Activated naive CD8-positive, alpha-beta T cell (primary cell): Measurements from ENCODE around the gene NRXN3.

ENCODE experiments used
- H3K27ac Mint-ChIP-seq: one replicate; pipeline ENCODE4 v1.8.0; 2021; ENCODE audit warnings: mixed read lengths
- H3K27me3 Mint-ChIP-seq: one replicate; pipeline ENCODE4 v1.8.0; 2021; ENCODE audit warnings: mixed read lengths
- H3K36me3 Mint-ChIP-seq: one replicate; pipeline ENCODE4 v1.8.0; 2021; ENCODE audit warnings: mixed read lengths
- H3K4me1 Mint-ChIP-seq: one replicate; pipeline ENCODE4 v1.8.0; 2021; ENCODE audit warnings: low read depth, mixed read lengths
- H3K4me3 Mint-ChIP-seq: one replicate; pipeline ENCODE4 v1.8.0; 2021; ENCODE audit warnings: mild to moderate bottlenecking, mixed read lengths
- H3K9me3 Mint-ChIP-seq: one replicate; pipeline ENCODE4 v1.8.0; 2021; ENCODE audit warnings: low read depth, mixed read lengths

NRXN3 gene

DNA sequence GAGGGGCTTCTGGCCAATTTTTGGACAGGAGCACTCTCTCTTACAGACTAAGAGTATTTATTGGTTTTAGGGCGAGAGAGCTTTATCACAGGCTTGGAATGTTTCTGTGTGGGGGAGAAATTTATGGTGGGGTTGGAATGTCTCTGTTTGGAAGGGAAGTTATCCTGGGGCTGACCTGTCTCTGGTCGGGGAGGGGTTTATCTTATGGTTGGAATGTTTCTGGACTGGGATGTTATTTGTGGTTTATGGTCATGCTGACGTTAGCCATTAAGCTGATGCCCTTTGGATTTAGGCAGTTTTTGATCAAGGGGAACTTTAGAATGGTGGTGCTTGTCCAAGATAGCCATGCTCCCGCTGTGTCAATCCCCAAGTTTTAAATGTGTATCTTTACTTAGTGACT is 1426.4 kb downstream of the NRXN3 start:
- Mint-ChIP-seq H3K36me3 (no peaks in the 10 kb centered on the region), H3K4me1 (no peaks in the 10 kb centered on the region), H3K9me3 (no peaks in the 10 kb centered on the region), H3K4me3 (no peak overlapping the region), H3K27ac (no peak overlapping the region), H3K27me3 (no peaks in the 10 kb centered on the region)

DNA sequence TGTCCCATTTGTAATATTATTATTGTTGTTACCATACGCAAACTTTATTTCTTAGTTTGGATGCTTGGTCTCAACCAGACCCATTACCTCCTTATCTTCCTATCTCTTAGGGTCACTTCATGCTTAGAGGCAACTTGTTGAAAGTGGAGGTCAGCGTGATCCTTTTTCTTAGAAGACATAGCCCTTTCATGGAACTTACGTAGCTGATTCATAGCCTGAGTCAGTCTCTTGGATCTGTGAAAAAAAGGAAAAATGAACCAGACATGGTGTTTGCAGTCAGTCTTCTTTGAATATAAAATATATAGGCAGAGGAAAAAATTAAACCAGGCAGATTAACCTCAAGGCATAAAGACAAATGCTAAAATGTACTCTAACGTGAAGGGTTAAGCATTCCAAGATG is 1427.4 kb downstream of the NRXN3 start:
- no peaks in the 10 kb centered on the region for H3K27me3 Mint-ChIP-seq
- H3K9me3 Mint-ChIP-seq = no peaks in the 10 kb centered on the region
- H3K4me3 Mint-ChIP-seq = no peak overlapping the region
- no peak overlapping the region for H3K27ac Mint-ChIP-seq
- H3K36me3 Mint-ChIP-seq = no peaks in the 10 kb centered on the region
- H3K4me1 Mint-ChIP-seq = no peaks in the 10 kb centered on the region

DNA sequence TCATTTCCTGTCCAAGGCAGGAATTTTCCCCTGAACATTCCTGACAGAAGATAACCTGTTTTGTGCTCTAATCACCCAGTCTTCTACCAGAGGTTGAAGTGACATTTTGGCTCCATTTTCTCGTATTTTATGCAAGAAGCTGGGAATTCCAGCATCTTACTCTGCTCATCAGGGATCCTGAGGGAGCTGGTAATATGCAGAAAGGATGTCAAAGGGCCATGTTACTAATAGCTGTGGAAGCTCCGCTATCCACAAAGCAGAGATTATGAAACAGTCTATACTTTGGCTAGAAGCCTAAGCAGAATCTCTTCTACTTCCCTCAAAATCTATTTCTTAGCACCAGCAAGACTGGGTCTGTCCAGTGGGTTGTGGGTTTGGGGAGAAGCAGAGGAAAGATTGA is 1428.2 kb downstream of the NRXN3 start:
- no peaks in the 10 kb centered on the region for H3K4me1 Mint-ChIP-seq
- H3K9me3 Mint-ChIP-seq = no peaks in the 10 kb centered on the region
- H3K27me3 Mint-ChIP-seq = no peaks in the 10 kb centered on the region
- H3K36me3 Mint-ChIP-seq = no peaks in the 10 kb centered on the region
- no peak overlapping the region for H3K4me3 Mint-ChIP-seq
- no peak overlapping the region for H3K27ac Mint-ChIP-seq

DNA sequence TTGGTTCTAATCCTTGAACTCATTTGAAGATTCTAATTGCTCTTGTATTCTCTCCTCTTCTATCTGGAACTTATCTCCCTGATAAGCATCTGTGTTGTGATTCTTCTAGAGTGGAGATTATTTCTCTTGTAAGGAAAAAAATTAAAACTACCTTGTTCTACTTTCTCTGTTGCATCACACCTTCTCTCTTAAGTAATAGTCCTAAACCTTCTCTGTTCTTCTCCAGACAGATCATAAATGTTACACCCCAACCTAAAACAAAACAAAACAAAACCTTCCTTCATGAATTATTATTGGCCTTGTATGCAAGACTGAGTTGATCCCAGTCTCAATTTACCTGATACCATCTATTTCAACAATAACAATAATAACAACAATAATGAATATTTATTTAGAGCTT is 1429.1 kb downstream of the NRXN3 start:
- Mint-ChIP-seq H3K27me3 (no peaks in the 10 kb centered on the region), H3K27ac (no peak overlapping the region), H3K9me3 (no peaks in the 10 kb centered on the region), H3K4me1 (no peaks in the 10 kb centered on the region), H3K36me3 (no peaks in the 10 kb centered on the region), H3K4me3 (no peak overlapping the region)

DNA sequence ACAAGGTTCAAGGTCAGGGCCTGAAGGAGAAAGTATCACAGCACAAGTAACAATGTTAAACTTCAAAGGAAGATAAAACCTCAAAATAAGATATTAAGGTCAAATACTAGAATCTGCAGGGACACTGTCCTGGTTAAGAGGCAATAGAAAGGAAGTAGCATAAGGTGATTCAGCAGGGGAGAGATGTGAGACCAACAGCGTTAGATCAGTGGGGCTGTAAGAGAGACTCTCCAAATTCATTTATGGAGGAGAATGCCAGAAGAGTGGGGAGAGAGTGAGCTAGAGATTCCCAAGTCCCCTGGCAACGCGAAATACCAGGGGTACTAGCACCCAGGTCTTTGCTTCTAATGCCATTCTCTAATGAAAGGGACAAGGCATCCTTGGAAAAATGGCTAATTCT is 1430.2 kb downstream of the NRXN3 start:
- no peaks in the 10 kb centered on the region for H3K9me3 Mint-ChIP-seq
- H3K36me3 Mint-ChIP-seq = no peaks in the 10 kb centered on the region
- no peaks in the 10 kb centered on the region for H3K4me1 Mint-ChIP-seq
- no peak overlapping the region for H3K27ac Mint-ChIP-seq
- no peak overlapping the region for H3K4me3 Mint-ChIP-seq
- H3K27me3 Mint-ChIP-seq = no peaks in the 10 kb centered on the region

DNA sequence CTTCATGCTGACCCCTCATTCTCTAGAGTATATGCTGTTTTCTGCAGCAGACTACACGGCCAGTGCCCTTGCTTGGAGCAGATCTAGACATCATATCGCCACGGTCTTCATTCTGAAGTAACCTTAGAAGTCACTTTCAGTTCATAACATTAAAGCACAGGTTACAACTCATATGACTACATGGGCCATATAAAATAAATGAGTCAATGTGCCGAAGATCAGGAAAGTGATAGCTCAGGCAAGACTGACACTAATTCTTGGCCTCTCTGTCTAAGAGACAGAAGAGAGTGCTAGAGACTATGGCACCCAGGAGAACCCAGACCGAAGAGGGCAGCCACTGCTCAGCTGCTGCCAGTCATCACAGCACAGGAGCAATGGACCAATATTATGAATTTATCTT is 1431.4 kb downstream of the NRXN3 start:
- Mint-ChIP-seq H3K27me3 (no peaks in the 10 kb centered on the region), H3K27ac (no peak overlapping the region), H3K4me3 (no peak overlapping the region), H3K9me3 (no peaks in the 10 kb centered on the region), H3K4me1 (no peaks in the 10 kb centered on the region), H3K36me3 (no peaks in the 10 kb centered on the region)

DNA sequence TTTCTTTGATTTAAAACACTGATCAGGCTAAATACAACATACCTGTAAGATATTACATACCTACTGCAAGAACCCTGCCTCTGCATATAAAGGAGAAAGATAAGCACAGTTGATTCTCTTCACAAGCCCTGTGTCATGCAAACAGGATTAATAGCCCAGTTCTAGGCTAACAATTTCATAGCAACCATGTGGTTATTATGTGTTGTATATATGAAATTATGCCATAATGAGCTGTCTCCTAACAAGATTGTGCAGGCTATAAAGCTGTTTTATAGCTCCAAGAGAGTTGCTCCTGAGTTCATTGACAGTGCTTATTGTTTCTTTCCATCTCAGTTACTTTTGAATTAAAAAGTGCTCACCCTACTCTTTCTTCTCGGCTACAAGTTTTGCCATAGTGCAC is 1431.9 kb downstream of the NRXN3 start:
- Mint-ChIP-seq H3K27ac (no peak overlapping the region), H3K4me3 (no peak overlapping the region)

DNA sequence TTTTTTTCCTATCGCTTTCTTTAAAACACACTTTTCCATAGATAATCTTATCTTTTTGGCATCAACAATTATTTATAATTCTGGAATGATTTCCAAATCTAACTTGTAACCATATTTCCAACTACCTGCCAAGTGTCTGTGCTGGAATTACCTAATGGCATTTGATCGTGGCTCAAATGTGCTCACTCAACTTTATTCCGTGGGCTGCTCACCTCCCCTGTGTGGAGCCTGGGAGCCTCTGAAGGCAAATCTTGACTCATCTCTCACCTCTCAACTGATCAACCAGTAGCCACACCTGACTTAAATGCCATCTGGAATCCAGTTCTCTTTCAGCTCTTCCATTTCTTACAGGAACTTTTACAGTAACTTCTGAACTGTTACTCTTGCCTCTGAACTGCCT is 1432.6 kb downstream of the NRXN3 start:
- Mint-ChIP-seq H3K27me3 (no peaks in the 10 kb centered on the region), H3K4me1 (no peaks in the 10 kb centered on the region), H3K27ac (no peak overlapping the region), H3K36me3 (no peaks in the 10 kb centered on the region), H3K9me3 (no peaks in the 10 kb centered on the region), H3K4me3 (no peak overlapping the region)

More for the DNA sequence above, 1431.9 kb downstream of the NRXN3 start:
- Mint-ChIP-seq H3K27me3 (no peaks in the 10 kb centered on the region), H3K36me3 (no peaks in the 10 kb centered on the region), H3K4me1 (no peaks in the 10 kb centered on the region), H3K9me3 (no peaks in the 10 kb centered on the region)

DNA sequence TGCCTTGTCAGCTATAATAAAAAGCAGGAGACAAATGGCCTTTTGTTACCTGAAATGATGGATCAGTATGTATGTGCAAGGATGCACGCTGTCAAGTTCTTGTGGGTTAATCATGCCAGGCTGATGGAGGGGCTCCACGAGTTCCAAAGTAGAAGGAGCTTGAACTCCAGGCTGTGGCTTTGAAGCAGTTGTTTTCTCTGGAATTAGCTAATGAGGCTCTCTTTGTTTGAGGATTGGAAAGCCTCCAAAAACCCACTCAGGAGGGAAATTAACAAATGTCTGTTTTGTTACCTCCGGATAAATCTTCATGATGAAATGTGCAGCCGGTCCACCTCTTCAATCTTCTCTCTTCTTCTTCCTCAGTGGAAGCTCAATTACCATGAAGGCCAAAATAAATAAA is 1435.7 kb downstream of the NRXN3 start:
- Mint-ChIP-seq H3K27ac (no peak overlapping the region), H3K36me3 (no peaks in the 10 kb centered on the region), H3K9me3 (no peaks in the 10 kb centered on the region), H3K4me3 (no peak overlapping the region), H3K27me3 (peaks cover 3% of the 10 kb centered on the region), H3K4me1 (no peaks in the 10 kb centered on the region)

DNA sequence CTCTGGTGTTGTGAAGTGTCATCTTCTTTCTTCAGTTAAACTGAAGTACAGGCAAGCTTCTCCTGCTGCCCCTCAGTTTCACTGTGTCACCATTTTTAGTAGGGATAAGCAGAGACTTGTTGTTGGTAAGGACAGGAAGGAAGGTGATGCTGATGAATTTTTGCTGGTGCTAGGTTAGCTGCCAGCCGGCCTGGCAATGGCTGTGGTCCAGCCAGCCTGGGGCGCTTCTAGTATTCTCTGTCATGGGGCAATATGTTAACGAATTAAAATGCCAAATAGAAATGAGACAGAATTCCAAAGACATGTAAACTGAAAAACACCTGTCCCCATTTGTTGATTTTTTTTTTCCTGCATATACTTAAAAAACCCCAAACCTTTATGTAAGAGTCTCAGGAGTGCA is 1438.3 kb downstream of the NRXN3 start:
- no peaks in the 10 kb centered on the region for H3K9me3 Mint-ChIP-seq
- H3K36me3 Mint-ChIP-seq = no peaks in the 10 kb centered on the region
- peaks cover 2% of the 10 kb centered on the region for H3K4me1 Mint-ChIP-seq
- no peak overlapping the region for H3K4me3 Mint-ChIP-seq
- no peak overlapping the region for H3K27ac Mint-ChIP-seq
- peaks cover 3% of the 10 kb centered on the region for H3K27me3 Mint-ChIP-seq

DNA sequence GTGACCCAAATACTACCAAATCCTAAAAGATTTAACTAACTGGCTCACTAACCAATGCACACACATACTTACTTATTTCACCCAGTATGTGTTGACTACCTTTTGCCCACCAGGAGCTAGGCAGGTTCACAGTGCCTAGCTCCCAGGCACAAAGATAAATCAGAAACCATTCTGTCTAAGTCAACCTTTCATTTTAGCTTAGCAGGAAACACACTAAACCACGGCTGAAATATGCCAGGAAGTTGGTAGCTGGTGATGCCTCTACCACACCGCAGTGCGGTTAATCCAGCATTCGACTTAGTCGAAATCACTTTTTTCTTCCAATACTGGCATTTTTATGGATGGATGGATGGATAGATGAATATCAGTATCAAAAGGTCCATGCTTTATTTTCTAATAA is 1443.5 kb downstream of the NRXN3 start:
- H3K4me1 Mint-ChIP-seq = peaks cover 5% of the 10 kb centered on the region
- no peaks in the 10 kb centered on the region for H3K36me3 Mint-ChIP-seq
- H3K4me3 Mint-ChIP-seq = no peak overlapping the region
- no peak overlapping the region for H3K27ac Mint-ChIP-seq
- H3K27me3 Mint-ChIP-seq = no peaks in the 10 kb centered on the region
- peaks cover 6% of the 10 kb centered on the region for H3K9me3 Mint-ChIP-seq

DNA sequence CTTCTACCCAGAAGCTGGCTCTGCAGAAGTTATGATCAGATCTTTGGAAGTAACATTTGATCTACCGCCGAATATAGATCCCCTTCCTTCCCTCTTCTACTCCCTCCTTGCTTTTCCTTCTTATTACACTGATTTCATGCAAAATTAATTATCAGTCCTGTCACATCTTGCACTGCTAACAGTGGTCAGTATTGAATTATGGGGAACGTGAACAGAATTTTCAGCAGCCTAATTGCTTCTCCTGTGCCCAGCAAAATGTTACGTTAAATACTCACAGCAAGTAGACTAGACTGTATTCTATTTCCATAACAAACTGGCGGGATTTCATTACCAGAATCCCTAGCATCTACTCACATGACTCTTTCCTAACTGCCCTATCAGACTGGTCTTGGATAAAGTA is 1444.3 kb downstream of the NRXN3 start:
- peaks cover 6% of the 10 kb centered on the region for H3K9me3 Mint-ChIP-seq
- no peaks in the 10 kb centered on the region for H3K36me3 Mint-ChIP-seq
- H3K27me3 Mint-ChIP-seq = no peaks in the 10 kb centered on the region
- no peak overlapping the region for H3K4me3 Mint-ChIP-seq
- no peak overlapping the region for H3K27ac Mint-ChIP-seq
- peaks cover 5% of the 10 kb centered on the region for H3K4me1 Mint-ChIP-seq

DNA sequence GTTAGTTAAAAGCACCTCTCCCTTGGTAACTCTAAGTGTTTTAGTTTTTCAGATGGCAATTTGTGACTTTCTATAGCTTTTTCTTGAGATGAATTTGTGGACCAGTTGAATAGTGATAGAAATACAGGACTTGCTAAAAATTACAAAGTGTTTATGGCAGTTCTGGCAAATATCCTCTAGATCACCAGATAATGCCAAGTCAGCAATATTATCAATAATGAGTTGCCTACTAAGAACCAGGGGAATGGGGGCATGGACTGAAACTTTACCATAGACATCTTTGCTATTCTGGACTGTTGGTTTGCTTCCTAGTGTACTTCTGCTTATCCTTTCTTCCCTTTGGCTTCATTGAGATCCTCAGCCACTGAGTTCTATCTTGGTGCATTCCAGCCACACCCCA is 1456.9 kb downstream of the NRXN3 start:
- H3K9me3 Mint-ChIP-seq = no peaks in the 10 kb centered on the region
- H3K4me1 Mint-ChIP-seq = peaks cover 2% of the 10 kb centered on the region
- no peak overlapping the region for H3K4me3 Mint-ChIP-seq
- H3K36me3 Mint-ChIP-seq = no peaks in the 10 kb centered on the region
- no peaks in the 10 kb centered on the region for H3K27me3 Mint-ChIP-seq
- no peak overlapping the region for H3K27ac Mint-ChIP-seq

DNA sequence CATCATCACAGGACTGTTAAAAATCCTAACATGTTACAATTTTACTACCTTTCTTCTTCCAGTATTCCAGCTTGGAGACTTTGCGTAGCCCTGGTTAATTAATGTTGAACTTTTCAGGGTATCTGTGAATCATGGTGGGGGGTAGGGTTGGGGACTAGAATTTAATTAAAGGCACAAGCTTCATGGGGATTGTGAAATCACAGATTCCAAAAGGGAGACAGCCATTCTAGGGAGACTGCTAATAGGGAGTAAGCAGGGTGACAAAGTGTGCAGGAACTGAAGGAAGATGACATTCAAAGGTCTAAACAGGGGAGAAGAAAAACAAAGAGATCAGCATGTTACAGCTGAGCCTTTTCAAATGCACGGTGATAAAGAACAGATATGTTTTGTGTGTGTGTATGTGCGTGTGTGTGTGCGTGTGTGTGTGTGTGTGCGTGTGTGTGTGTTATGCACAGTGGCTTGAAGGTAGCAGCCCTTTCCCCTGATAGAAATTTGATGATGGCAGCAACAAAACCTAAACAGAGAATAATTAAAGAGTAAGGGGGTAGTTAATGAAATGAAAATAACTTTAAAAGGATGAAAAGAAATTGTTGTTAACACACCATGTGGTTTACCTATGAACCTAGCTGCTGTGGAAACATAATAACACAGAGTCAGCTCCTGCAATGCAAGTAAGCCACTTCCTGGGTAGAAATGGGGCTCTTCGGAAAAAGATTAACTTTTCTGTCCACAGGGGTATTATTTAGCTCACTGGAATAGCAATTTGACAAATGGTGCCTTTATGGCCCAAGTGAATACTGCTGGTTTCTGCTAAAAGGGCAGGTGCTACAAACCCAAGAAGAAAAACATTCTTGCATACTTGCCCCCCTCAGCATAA is 1459.5 kb downstream of the NRXN3 start:
- Mint-ChIP-seq H3K27me3 (no peaks in the 10 kb centered on the region), H3K9me3 (no peaks in the 10 kb centered on the region), H3K27ac (no peak overlapping the region), H3K4me1 (peaks cover 2% of the 10 kb centered on the region), H3K36me3 (no peaks in the 10 kb centered on the region), H3K4me3 (no peak overlapping the region)

DNA sequence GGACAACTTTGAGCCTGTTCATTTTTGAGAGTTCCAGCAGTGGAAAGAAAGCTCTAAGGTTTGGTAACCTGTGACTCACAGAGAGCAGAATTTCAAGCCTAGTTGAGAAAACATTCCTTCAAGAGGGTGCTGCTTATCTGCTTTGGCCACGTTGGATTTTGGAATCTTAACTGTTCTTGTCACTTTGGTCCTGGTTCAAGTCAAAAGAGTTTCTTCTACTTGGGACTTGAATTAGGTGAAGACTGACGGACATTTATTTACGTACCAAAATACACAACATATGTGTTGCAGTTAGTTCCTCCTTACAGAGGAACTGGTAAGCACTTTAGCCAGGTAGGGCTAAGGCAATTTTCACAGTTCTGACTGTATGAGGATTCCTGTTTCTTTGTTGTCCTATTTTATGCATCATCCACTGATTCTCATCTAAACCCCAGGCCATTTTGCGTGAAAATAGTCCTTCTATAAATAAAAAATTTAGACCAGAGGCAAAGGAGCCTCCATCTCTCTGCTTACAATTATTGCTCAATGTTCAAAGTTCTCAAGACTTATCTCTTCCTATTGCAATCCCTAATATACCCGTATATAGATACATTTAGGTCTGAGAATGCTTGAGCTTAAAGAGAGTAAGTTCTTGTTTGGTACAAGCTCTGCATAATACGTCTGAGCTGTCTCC is 1460.3 kb downstream of the NRXN3 start:
- Mint-ChIP-seq H3K27ac (no peak overlapping the region), H3K36me3 (no peaks in the 10 kb centered on the region), H3K27me3 (no peaks in the 10 kb centered on the region), H3K4me1 (peaks cover 2% of the 10 kb centered on the region), H3K9me3 (no peaks in the 10 kb centered on the region), H3K4me3 (no peak overlapping the region)

DNA sequence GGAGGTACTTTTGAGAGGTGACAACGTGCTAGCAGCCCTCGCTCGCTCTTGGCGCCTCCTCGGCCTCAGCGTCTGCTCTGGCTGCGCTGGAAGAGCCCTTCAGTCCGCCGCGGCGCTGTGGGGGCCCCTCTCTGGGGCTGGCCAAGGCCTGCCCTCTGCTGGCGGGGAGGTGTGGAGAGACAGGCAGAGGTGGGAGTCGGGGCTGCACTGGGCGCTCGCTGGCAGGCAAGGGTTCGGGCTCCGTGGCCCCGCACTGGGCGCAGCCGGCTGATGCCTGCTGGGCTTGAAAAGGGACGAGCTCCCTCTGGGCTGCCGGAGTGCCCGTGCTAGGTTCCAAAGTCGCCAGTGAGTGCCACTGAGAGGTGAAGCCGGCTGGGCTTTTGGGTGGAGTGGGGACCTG is 1461.1 kb downstream of the NRXN3 start:
- Mint-ChIP-seq H3K4me1 (peaks cover 2% of the 10 kb centered on the region), H3K27me3 (no peaks in the 10 kb centered on the region), H3K27ac (no peak overlapping the region), H3K9me3 (no peaks in the 10 kb centered on the region), H3K4me3 (no peak overlapping the region), H3K36me3 (no peaks in the 10 kb centered on the region)
